Mesothelial cell of epicardium (in vitro differentiated cells): Measurements from ENCODE around the gene DNAH2. TPM values are rescaled to one million over a fixed set of nuclear protein-coding genes. Genes with fewer than 3 reads are reported as not detected.
A peak's percentile ranks its signal among the peaks of the same experiment; 100 is the strongest.

Experiments
- DNase-seq, 2 experiments: peaks; one replicate each; pipeline ENCODE4 v3.0.0; 2021; ENCODE audit warnings: low spot score in 2 of 2; ENCODE audit not compliant: unreplicated experiment in 2 of 2
- H3K27ac Mint-ChIP-seq: 2 replicates; pipeline ENCODE4 v1.8.0; 2021; ENCODE audit warnings: mixed read lengths
- H3K27me3 Mint-ChIP-seq: 2 replicates; pipeline ENCODE4 v1.8.0; 2021; ENCODE audit warnings: low read depth, mixed read lengths
- H3K36me3 Mint-ChIP-seq: 2 replicates; pipeline ENCODE4 v1.8.0; 2021; ENCODE audit warnings: mixed read lengths
- H3K4me1 Mint-ChIP-seq: 2 replicates; pipeline ENCODE4 v1.8.0; 2021; ENCODE audit warnings: mixed read lengths
- H3K4me3 Mint-ChIP-seq: 2 replicates; pipeline ENCODE4 v1.8.0; 2021; ENCODE audit warnings: mild to moderate bottlenecking, moderate library complexity, mixed read lengths
- H3K9me3 Mint-ChIP-seq: 2 replicates; pipeline ENCODE4 v1.8.0; 2021; ENCODE audit warnings: mixed read lengths
- CTCF ChIP-seq: fragments of 200-600 bp; sonication (generic); IDR thresholded peaks from one replicate; pipeline ENCODE4 v1.5.0; 2021; ENCODE audit warnings: antibody characterized with exemption; ENCODE audit not compliant: unreplicated experiment
- total RNA-seq: library from RNA; stranded (reverse); gene quantifications from 3 replicates; pipeline ENCODE4 v1.2.1, GENCODE V29; 2021

The DNAH2 gene
- total RNA-seq, 1 donor from 2014 or later = 0.18 TPM

- H3K27ac Mint-ChIP-seq = peak overlapping the region; percentile 98
- DNase-seq = no peak
- no peaks in the 10 kb centered on the region for H3K27me3 Mint-ChIP-seq
- H3K4me1 Mint-ChIP-seq = peaks cover 63% of the 10 kb centered on the region
- peaks cover 4% of the 10 kb centered on the region for H3K36me3 Mint-ChIP-seq
- H3K9me3 Mint-ChIP-seq = no peaks in the 10 kb centered on the region
- no peak for TF ChIP-seq CTCF
- peak overlapping the region; percentile 96 for H3K4me3 Mint-ChIP-seq
Measured at GRCh38 chr17:7838090-7839075, 120.8 kb downstream of the DNAH2 start.

GRCh38 chr17:7839190-7839875, 121.8 kb downstream of the DNAH2 start:
- no peak for TF ChIP-seq CTCF
- Mint-ChIP-seq H3K4me1 (peaks cover 60% of the 10 kb centered on the region), H3K36me3 (peaks cover 4% of the 10 kb centered on the region), H3K27ac (peak overlapping the region; percentile 98), H3K9me3 (no peaks in the 10 kb centered on the region), H3K27me3 (no peaks in the 10 kb centered on the region), H3K4me3 (peak overlapping the region; percentile 96)
- DNase-seq = no peak

GRCh38 chr17:7839876-7840261, 122.3 kb downstream of the DNAH2 start:
- Mint-ChIP-seq H3K9me3 (no peaks in the 10 kb centered on the region), H3K27ac (peak overlapping the region; percentile 98), H3K4me3 (peak overlapping the region; percentile 96), H3K4me1 (peaks cover 60% of the 10 kb centered on the region), H3K27me3 (no peaks in the 10 kb centered on the region), H3K36me3 (peaks cover 4% of the 10 kb centered on the region)
- no peak for DNase-seq
- no peak for TF ChIP-seq CTCF

- H3K27ac Mint-ChIP-seq = peak overlapping the region; percentile 98
Measured at GRCh38 chr17:7840441-7840840, 122.9 kb downstream of the DNAH2 start.

GRCh38 chr17:7840875-7841274, 123.3 kb downstream of the DNAH2 start:
- Mint-ChIP-seq H3K4me1 (peaks cover 60% of the 10 kb centered on the region), H3K36me3 (peaks cover 4% of the 10 kb centered on the region), H3K27me3 (no peaks in the 10 kb centered on the region), H3K4me3 (peak overlapping the region; percentile 95), H3K27ac (peak overlapping the region; percentile 98), H3K9me3 (no peaks in the 10 kb centered on the region)
- no peak for TF ChIP-seq CTCF
- DNase-seq = no peak

More at GRCh38 chr17:7840441-7840840, 122.9 kb downstream of the DNAH2 start:
- Mint-ChIP-seq H3K9me3 (no peaks in the 10 kb centered on the region), H3K4me1 (peaks cover 58% of the 10 kb centered on the region), H3K27me3 (no peaks in the 10 kb centered on the region), H3K36me3 (peaks cover 4% of the 10 kb centered on the region), H3K4me3 (peak overlapping the region; percentile 95)
- TF ChIP-seq CTCF = no peak
- DNase-seq = no peak
